Esophagus squamous epithelium (tissue), 4 donors: ENCODE data around the gene ABCC1.

Experiments
- CTCF ChIP-seq, 6 experiments: fragments of 450-650 bp in 4 of 6; fragments of 200-600 bp in 2 of 6; sonication (generic) in 2 of 6; IDR thresholded peaks; one replicate each; pipeline ENCODE4 v1.5.1; 2016 to 2019; ENCODE audit warnings: antibody characterized with exemption in 6 of 6, mild to moderate bottlenecking in 4 of 6, moderate library complexity in 4 of 6
- POLR2A ChIP-seq, 4 donors: fragments of 450-650 bp; IDR thresholded peaks; one replicate each; pipeline ENCODE4 v1.6.1; 2017; ENCODE audit warnings: antibody characterized with exemption in 4 of 4, mild to moderate bottlenecking in 4 of 4, moderate library complexity in 3 of 4

GRCh38 chr16:16137110-16137509, 187.7 kb downstream of the ABCC1 start:
- no peak for TF ChIP-seq CTCF (IDR thresholded peaks at IDR 0.05)
- no peak for TF ChIP-seq POLR2A (IDR thresholded peaks at IDR 0.05)
